ENCODE measurements around the gene CRYAB. TPM values are rescaled to one million over a fixed set of nuclear protein-coding genes. Genes with fewer than 3 reads are reported as not detected.

Gene CRYAB
- total RNA-seq, 6 experiments from 2014 or later, result 49.6 to 125 (median 103) TPM

- no peak for DNase-seq
- Mint-ChIP-seq H3K27ac (no peak overlapping the region), H3K4me1 (ENCODE audit: low read depth) (peaks cover 17% of the 10 kb centered on the region), H3K27me3 (ENCODE audit: insufficient read depth) (no peaks in the 10 kb centered on the region), H3K9me3 (no peaks in the 10 kb centered on the region), H3K36me3 (ENCODE audit: low read depth) (no peaks in the 10 kb centered on the region), H3K4me3 (no peak overlapping the region)
- no peak for TF ChIP-seq CTCF (IDR thresholded peaks at IDR 0.05)
These were observed 38.2 kb upstream of the CRYAB start for GRCh38 chr11:111949519-111950426.

GRCh38 chr11:111947143-111947542 is 35.6 kb upstream of the CRYAB start:
- no peak overlapping the region for H3K4me3 Mint-ChIP-seq
- H3K9me3 Mint-ChIP-seq, result no peaks in the 10 kb centered on the region
- no peaks in the 10 kb centered on the region; the same call in none of the 2 replicates for H3K27me3 Mint-ChIP-seq (ENCODE audit: insufficient read depth)
- H3K4me1 Mint-ChIP-seq (ENCODE audit: low read depth), result peaks cover 35% of the 10 kb centered on the region
- H3K27ac Mint-ChIP-seq, result peak overlapping the region; percentile 40; the same call in 1 of the 2 replicates
- no peak for DNase-seq
- TF ChIP-seq CTCF (IDR thresholded peaks at IDR 0.05), result no peak
- no peaks in the 10 kb centered on the region for H3K36me3 Mint-ChIP-seq (ENCODE audit: low read depth)

GRCh38 chr11:111946499-111946898 is 34.9 kb upstream of the CRYAB start:
- no peak for DNase-seq
- TF ChIP-seq CTCF (IDR thresholded peaks at IDR 0.05), result no peak
- H3K27me3 Mint-ChIP-seq (ENCODE audit: insufficient read depth), result no peaks in the 10 kb centered on the region; the same call in none of the 2 replicates
- no peaks in the 10 kb centered on the region for H3K9me3 Mint-ChIP-seq
- H3K36me3 Mint-ChIP-seq (ENCODE audit: low read depth), result no peaks in the 10 kb centered on the region
- H3K27ac Mint-ChIP-seq, result peak overlapping the region; percentile 40; the same call in 1 of the 2 replicates
- peaks cover 41% of the 10 kb centered on the region for H3K4me1 Mint-ChIP-seq (ENCODE audit: low read depth)
- no peak overlapping the region for H3K4me3 Mint-ChIP-seq

- peaks cover 50% of the 10 kb centered on the region for H3K4me1 Mint-ChIP-seq (ENCODE audit: low read depth)
- H3K27me3 Mint-ChIP-seq (ENCODE audit: insufficient read depth), result no peaks in the 10 kb centered on the region; the same call in none of the 2 replicates
- no peak for TF ChIP-seq CTCF (IDR thresholded peaks at IDR 0.05)
- peak overlapping the region; percentile 97 for H3K27ac Mint-ChIP-seq
- no peaks in the 10 kb centered on the region for H3K9me3 Mint-ChIP-seq
- no peak for DNase-seq
- H3K36me3 Mint-ChIP-seq (ENCODE audit: low read depth), result no peaks in the 10 kb centered on the region
- peak overlapping the region; percentile 68 for H3K4me3 Mint-ChIP-seq
These were observed 33.6 kb upstream of the CRYAB start for GRCh38 chr11:111945198-111945597.

GRCh38 chr11:111944651-111945051 is 33.1 kb upstream of the CRYAB start:
- Mint-ChIP-seq H3K9me3 (no peaks in the 10 kb centered on the region), H3K27me3 (ENCODE audit: insufficient read depth) (no peaks in the 10 kb centered on the region; the same call in none of the 2 replicates), H3K4me3 (peak overlapping the region; percentile 68), H3K4me1 (ENCODE audit: low read depth) (peaks cover 51% of the 10 kb centered on the region), H3K27ac (peak overlapping the region; percentile 97), H3K36me3 (ENCODE audit: low read depth) (no peaks in the 10 kb centered on the region)
- peak; percentile 92 for DNase-seq
- no peak for TF ChIP-seq CTCF (IDR thresholded peaks at IDR 0.05)

Data from HFFc6 (cell line).